Loucy (cell line): ENCODE data around the gene GPALPP1.

ENCODE experiments used
- EZH2phosphoT487 ChIP-seq: fragments of 200-600 bp; IDR thresholded peaks from 2 replicates; pipeline ENCODE4 v1.6.1; 2018; ENCODE audit warnings: antibody characterized with exemption, mild to moderate bottlenecking, moderate library complexity, borderline replicate concordance
- TF ChIP-seq, protein P1 (sequence below): fragments of 200-600 bp; sonication (generic); conservative IDR thresholded peaks from 2 replicates; pipeline ENCODE4 v1.5.1; 2014; ENCODE audit warnings: mild to moderate bottlenecking, antibody characterized with exemption, low read length

DNA sequence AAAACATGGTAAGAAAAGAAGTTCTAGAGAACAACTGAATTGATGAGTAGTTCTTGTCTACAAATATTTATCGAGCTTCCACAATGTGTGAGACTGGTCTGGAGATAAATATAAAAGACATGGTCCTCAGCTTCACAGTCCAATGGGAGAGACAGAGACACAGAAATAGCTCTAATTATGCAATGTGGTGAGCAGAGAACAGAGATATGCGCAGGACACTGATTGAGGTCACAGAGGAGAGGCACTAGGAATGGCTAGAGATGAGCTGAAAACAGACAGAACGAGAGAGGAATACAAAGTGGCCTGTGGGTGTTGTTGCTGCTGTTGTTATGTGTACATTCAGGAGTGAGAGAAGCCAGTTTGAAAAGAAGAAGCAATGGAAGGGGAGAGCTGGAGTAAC lies 53.2 kb downstream of the GPALPP1 start:
- TF ChIP-seq, protein P1, sequence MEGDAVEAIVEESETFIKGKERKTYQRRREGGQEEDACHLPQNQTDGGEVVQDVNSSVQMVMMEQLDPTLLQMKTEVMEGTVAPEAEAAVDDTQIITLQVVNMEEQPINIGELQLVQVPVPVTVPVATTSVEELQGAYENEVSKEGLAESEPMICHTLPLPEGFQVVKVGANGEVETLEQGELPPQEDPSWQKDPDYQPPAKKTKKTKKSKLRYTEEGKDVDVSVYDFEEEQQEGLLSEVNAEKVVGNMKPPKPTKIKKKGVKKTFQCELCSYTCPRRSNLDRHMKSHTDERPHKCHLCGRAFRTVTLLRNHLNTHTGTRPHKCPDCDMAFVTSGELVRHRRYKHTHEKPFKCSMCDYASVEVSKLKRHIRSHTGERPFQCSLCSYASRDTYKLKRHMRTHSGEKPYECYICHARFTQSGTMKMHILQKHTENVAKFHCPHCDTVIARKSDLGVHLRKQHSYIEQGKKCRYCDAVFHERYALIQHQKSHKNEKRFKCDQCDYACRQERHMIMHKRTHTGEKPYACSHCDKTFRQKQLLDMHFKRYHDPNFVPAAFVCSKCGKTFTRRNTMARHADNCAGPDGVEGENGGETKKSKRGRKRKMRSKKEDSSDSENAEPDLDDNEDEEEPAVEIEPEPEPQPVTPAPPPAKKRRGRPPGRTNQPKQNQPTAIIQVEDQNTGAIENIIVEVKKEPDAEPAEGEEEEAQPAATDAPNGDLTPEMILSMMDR, result no peak
- TF ChIP-seq EZH2phosphoT487, result no peak
